SK-N-SH treated with all-trans-retinoic acid at 6 μM for 48 hours (cell line): ENCODE results near the gene STAT6.

Source experiments
- ATAC-seq: fragments of 200-7000 bp; cut with Tn5 transposase; 3 replicates; pipeline ENCODE4 v1.9.1; 2020; ENCODE audit warnings: mild to moderate bottlenecking, moderate library complexity
- ARNTL ChIP-seq: fragments of 450-650 bp; formaldehyde crosslinking; IDR thresholded peaks from 2 replicates; pipeline ENCODE4 v1.5.0; 2020; ENCODE audit warnings: low read depth, mild to moderate bottlenecking, moderate library complexity, borderline replicate concordance
- BACH2 ChIP-seq: fragments of 250-450 bp; sonication (Bioruptor Pico); IDR thresholded peaks from 2 replicates; pipeline ENCODE4 v1.9.0; 2021; ENCODE audit warnings: mild to moderate bottlenecking, borderline replicate concordance
- CSDC2 ChIP-seq: fragments of 250-450 bp; sonication (Bioruptor Pico); IDR thresholded peaks from 2 replicates; pipeline ENCODE4 v1.5.0; 2020; ENCODE audit warnings: mild to moderate bottlenecking, moderate library complexity
- ESRRG ChIP-seq: fragments of 250-450 bp; sonication (Bioruptor Pico); IDR thresholded peaks from 2 replicates; pipeline ENCODE4 v1.6.1; 2021; ENCODE audit warnings: mild to moderate bottlenecking
- GLIS3 ChIP-seq: fragments of 250-450 bp; sonication (Bioruptor Pico); IDR thresholded peaks from 2 replicates; pipeline ENCODE4 v1.5.0; 2020; ENCODE audit warnings: mild to moderate bottlenecking, moderate library complexity
- ISL1 ChIP-seq: fragments of 250-450 bp; sonication (Bioruptor Pico); IDR thresholded peaks from 2 replicates; pipeline ENCODE4 v2.1.2; 2022; ENCODE audit warnings: mild to moderate bottlenecking, moderate library complexity
- OSR1 ChIP-seq: fragments of 250-450 bp; sonication (Bioruptor Pico); IDR thresholded peaks from 2 replicates; pipeline ENCODE4 v1.8.0; 2022; ENCODE audit warnings: moderate library complexity, mild to moderate bottlenecking, inconsistent platforms
- PPARA ChIP-seq: fragments of 250-450 bp; sonication (Bioruptor Pico); IDR thresholded peaks from 2 replicates; pipeline ENCODE4 v1.5.0; 2020; ENCODE audit warnings: mild to moderate bottlenecking, borderline replicate concordance
- RARB ChIP-seq: fragments of 250-450 bp; sonication (Bioruptor Pico); IDR thresholded peaks from 2 replicates; pipeline ENCODE4 v1.8.0; 2021; ENCODE audit warnings: mild to moderate bottlenecking, moderate library complexity
- SNAI2 ChIP-seq: fragments of 250-450 bp; sonication (Bioruptor Pico); IDR thresholded peaks from 2 replicates; pipeline ENCODE4 v1.5.0; 2020; ENCODE audit warnings: mild to moderate bottlenecking, moderate library complexity
- TCF4 ChIP-seq: fragments of 250-450 bp; sonication (Bioruptor Pico); IDR thresholded peaks from 2 replicates; pipeline ENCODE4 v1.8.0; 2021; ENCODE audit warnings: mild to moderate bottlenecking, moderate library complexity, borderline replicate concordance
- TOX ChIP-seq: fragments of 250-450 bp; sonication (Bioruptor Pico); IDR thresholded peaks from 2 replicates; pipeline ENCODE4 v1.8.0; 2021; ENCODE audit warnings: mild to moderate bottlenecking, moderate library complexity, borderline replicate concordance
- ZFP3 ChIP-seq: fragments of 250-450 bp; sonication (Bioruptor Pico); IDR thresholded peaks from 2 replicates; pipeline ENCODE4 v1.5.0; 2020; ENCODE audit warnings: mild to moderate bottlenecking, moderate library complexity
- ZFP30 ChIP-seq: fragments of 450-650 bp; formaldehyde crosslinking; IDR thresholded peaks from 2 replicates; pipeline ENCODE4 v1.5.0; 2022; ENCODE audit warnings: mild to moderate bottlenecking, moderate library complexity
- ZNF565 ChIP-seq: fragments of 450-650 bp; formaldehyde crosslinking; conservative IDR thresholded peaks from 2 replicates; pipeline ENCODE4 v1.5.0; 2020; ENCODE audit warnings: low read depth, mild to moderate bottlenecking, moderate library complexity
- ZNF70 ChIP-seq: fragments of 450-650 bp; formaldehyde crosslinking; IDR thresholded peaks from 2 replicates; pipeline ENCODE4 v1.5.0; 2020; ENCODE audit warnings: mild to moderate bottlenecking, moderate library complexity
- ZNF8 ChIP-seq: fragments of 450-650 bp; formaldehyde crosslinking; IDR thresholded peaks from 2 replicates; pipeline ENCODE4 v1.5.0; 2020; ENCODE audit warnings: mild to moderate bottlenecking, moderate library complexity
- TF ChIP-seq, protein P1 (sequence below): fragments of 250-450 bp; sonication (Bioruptor Pico); IDR thresholded peaks from 2 replicates; pipeline ENCODE4 v1.5.1; 2021; ENCODE audit warnings: mild to moderate bottlenecking, moderate library complexity
- TF ChIP-seq, protein P2 (sequence below): fragments of 250-450 bp; sonication (Bioruptor Pico); IDR thresholded peaks from 2 replicates; pipeline ENCODE4 v1.8.0; 2020; ENCODE audit warnings: mild to moderate bottlenecking, moderate library complexity, borderline replicate concordance
- TF ChIP-seq, protein P3 (sequence below): fragments of 250-450 bp; sonication (Bioruptor Pico); IDR thresholded peaks from 2 replicates; pipeline ENCODE4 v1.5.0; 2020; ENCODE audit warnings: mild to moderate bottlenecking, moderate library complexity
- TF ChIP-seq, protein P4 (sequence below): fragments of 250-450 bp; sonication (Bioruptor Pico); IDR thresholded peaks from 2 replicates; pipeline ENCODE4 v1.5.1; 2020; ENCODE audit warnings: low read depth, mild to moderate bottlenecking, moderate library complexity

STAT6 gene

GRCh38 chr12:57072661-57073060, 38.5 kb downstream of the STAT6 start:
- TF ChIP-seq TCF4 (no peak), GLIS3 (CRISPR knock-in tag) (no peak), SNAI2 (CRISPR knock-in tag) (no peak), ESRRG (CRISPR knock-in tag) (no peak), PPARA (CRISPR knock-in tag) (no peak), ZNF70 (CRISPR knock-in tag) (no peak), ISL1 (CRISPR knock-in tag) (no peak), ZNF8 (CRISPR knock-in tag) (no peak), RARB (CRISPR knock-in tag) (no peak), ARNTL (CRISPR knock-in tag) (no peak), ZFP3 (CRISPR knock-in tag) (no peak), ZNF565 (CRISPR knock-in tag) (no peak), BACH2 (no peak), ZFP30 (no peak), TOX (CRISPR knock-in tag) (no peak), OSR1 (CRISPR knock-in tag) (no peak), CSDC2 (CRISPR knock-in tag) (no peak)
- TF ChIP-seq, protein P1, sequence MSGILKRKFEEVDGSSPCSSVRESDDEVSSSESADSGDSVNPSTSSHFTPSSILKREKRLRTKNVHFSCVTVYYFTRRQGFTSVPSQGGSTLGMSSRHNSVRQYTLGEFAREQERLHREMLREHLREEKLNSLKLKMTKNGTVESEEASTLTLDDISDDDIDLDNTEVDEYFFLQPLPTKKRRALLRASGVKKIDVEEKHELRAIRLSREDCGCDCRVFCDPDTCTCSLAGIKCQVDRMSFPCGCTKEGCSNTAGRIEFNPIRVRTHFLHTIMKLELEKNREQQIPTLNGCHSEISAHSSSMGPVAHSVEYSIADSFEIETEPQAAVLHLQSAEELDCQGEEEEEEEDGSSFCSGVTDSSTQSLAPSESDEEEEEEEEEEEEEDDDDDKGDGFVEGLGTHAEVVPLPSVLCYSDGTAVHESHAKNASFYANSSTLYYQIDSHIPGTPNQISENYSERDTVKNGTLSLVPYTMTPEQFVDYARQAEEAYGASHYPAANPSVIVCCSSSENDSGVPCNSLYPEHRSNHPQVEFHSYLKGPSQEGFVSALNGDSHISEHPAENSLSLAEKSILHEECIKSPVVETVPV (CRISPR knock-in tag): no peak
- TF ChIP-seq, protein P2, sequence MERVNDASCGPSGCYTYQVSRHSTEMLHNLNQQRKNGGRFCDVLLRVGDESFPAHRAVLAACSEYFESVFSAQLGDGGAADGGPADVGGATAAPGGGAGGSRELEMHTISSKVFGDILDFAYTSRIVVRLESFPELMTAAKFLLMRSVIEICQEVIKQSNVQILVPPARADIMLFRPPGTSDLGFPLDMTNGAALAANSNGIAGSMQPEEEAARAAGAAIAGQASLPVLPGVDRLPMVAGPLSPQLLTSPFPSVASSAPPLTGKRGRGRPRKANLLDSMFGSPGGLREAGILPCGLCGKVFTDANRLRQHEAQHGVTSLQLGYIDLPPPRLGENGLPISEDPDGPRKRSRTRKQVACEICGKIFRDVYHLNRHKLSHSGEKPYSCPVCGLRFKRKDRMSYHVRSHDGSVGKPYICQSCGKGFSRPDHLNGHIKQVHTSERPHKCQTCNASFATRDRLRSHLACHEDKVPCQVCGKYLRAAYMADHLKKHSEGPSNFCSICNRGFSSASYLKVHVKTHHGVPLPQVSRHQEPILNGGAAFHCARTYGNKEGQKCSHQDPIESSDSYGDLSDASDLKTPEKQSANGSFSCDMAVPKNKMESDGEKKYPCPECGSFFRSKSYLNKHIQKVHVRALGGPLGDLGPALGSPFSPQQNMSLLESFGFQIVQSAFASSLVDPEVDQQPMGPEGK (CRISPR knock-in tag): no peak

GRCh38 chr12:57069523-57069922, 41.6 kb downstream of the STAT6 start:
- TF ChIP-seq GLIS3 (CRISPR knock-in tag) (no peak), ZNF565 (CRISPR knock-in tag) (no peak), SNAI2 (CRISPR knock-in tag) (no peak), OSR1 (CRISPR knock-in tag) (no peak), ZFP3 (CRISPR knock-in tag) (no peak), ZNF70 (CRISPR knock-in tag) (no peak), ZNF8 (CRISPR knock-in tag) (no peak)
- TF ChIP-seq, protein P3, sequence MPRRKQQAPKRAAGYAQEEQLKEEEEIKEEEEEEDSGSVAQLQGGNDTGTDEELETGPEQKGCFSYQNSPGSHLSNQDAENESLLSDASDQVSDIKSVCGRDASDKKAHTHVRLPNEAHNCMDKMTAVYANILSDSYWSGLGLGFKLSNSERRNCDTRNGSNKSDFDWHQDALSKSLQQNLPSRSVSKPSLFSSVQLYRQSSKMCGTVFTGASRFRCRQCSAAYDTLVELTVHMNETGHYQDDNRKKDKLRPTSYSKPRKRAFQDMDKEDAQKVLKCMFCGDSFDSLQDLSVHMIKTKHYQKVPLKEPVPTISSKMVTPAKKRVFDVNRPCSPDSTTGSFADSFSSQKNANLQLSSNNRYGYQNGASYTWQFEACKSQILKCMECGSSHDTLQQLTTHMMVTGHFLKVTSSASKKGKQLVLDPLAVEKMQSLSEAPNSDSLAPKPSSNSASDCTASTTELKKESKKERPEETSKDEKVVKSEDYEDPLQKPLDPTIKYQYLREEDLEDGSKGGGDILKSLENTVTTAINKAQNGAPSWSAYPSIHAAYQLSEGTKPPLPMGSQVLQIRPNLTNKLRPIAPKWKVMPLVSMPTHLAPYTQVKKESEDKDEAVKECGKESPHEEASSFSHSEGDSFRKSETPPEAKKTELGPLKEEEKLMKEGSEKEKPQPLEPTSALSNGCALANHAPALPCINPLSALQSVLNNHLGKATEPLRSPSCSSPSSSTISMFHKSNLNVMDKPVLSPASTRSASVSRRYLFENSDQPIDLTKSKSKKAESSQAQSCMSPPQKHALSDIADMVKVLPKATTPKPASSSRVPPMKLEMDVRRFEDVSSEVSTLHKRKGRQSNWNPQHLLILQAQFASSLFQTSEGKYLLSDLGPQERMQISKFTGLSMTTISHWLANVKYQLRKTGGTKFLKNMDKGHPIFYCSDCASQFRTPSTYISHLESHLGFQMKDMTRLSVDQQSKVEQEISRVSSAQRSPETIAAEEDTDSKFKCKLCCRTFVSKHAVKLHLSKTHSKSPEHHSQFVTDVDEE (CRISPR knock-in tag): no peak
- TF ChIP-seq, protein P2 (CRISPR knock-in tag): no peak
- TF ChIP-seq, protein P1 (CRISPR knock-in tag): no peak
- TF ChIP-seq, protein P4, sequence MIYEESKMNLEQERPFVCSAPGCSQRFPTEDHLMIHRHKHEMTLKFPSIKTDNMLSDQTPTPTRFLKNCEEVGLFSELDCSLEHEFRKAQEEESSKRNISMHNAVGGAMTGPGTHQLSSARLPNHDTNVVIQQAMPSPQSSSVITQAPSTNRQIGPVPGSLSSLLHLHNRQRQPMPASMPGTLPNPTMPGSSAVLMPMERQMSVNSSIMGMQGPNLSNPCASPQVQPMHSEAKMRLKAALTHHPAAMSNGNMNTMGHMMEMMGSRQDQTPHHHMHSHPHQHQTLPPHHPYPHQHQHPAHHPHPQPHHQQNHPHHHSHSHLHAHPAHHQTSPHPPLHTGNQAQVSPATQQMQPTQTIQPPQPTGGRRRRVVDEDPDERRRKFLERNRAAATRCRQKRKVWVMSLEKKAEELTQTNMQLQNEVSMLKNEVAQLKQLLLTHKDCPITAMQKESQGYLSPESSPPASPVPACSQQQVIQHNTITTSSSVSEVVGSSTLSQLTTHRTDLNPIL (CRISPR knock-in tag): no peak
- ATAC-seq: peak; percentile 99

More at GRCh38 chr12:57072661-57073060, 38.5 kb downstream of the STAT6 start:
- no peak for ATAC-seq
